Gastroesophageal sphincter (tissue), 4 donors: Measurements from ENCODE around the gene ABCA7. TPM values are rescaled to one million over a fixed set of nuclear protein-coding genes. Genes with fewer than 3 reads are reported as not detected.
"Not testable (repeated sequence)": the region's sequence is repeated elsewhere in the genome, so short reads cannot be mapped to it uniquely, and the experiment has no call there.

Experiments used
- ATAC-seq: fragments of 150-250 bp; one replicate; pipeline ENCODE4 v1.9.1; 2016; ENCODE audit warnings: mild to moderate bottlenecking, moderate library complexity
- H3K27ac ChIP-seq, 4 donors: fragments of 200-600 bp; sonication (generic) in 3 of 4; 1 replicate in 3 of 4; 2 replicates in 1 of 4; pipeline ENCODE4 v1.5.1; 2016 to 2019
- H3K27me3 ChIP-seq: fragments of 200-600 bp; sonication (generic); one replicate; pipeline ENCODE4 v1.5.1; 2019
- H3K36me3 ChIP-seq, 2 donors: fragments of 200-600 bp; sonication (generic); one replicate each; pipeline ENCODE4 v1.5.1; 2019; ENCODE audit warnings: control low read depth in 1 of 2
- H3K4me1 ChIP-seq, 3 donors: fragments of 200-600 bp; sonication (generic); 1 replicate in 2 of 3; 2 replicates in 1 of 3; pipeline ENCODE4 v1.5.1; 2016 to 2019; ENCODE audit warnings: control low read depth in 2 of 3
- H3K4me3 ChIP-seq, 2 donors: fragments of 200-600 bp; sonication (generic); one replicate each; pipeline ENCODE4 v1.5.1; 2019; ENCODE audit warnings: mild to moderate bottlenecking in 1 of 2, moderate library complexity in 1 of 2
- H3K9me3 ChIP-seq, 3 donors: fragments of 200-600 bp; sonication (generic); one replicate each; pipeline ENCODE4 v1.5.1; 2017 to 2019; ENCODE audit warnings: control low read depth in 2 of 3
- EP300 ChIP-seq: sonication (generic); formaldehyde crosslinking; IDR thresholded peaks from one replicate; pipeline ENCODE4 v1.6.1; 2017; ENCODE audit warnings: antibody characterized with exemption, mild to moderate bottlenecking
- POLR2A ChIP-seq, 2 donors: fragments of 450-650 bp; IDR thresholded peaks; one replicate each; pipeline ENCODE4 v1.6.1; 2017; ENCODE audit warnings: antibody characterized with exemption in 2 of 2, mild to moderate bottlenecking in 2 of 2, moderate library complexity in 1 of 2
- POLR2AphosphoS5 ChIP-seq: sonication (generic); formaldehyde crosslinking; IDR thresholded peaks from one replicate; pipeline ENCODE4 v1.6.1; 2017; ENCODE audit warnings: antibody characterized with exemption
- WGBS, 2 donors: methylation state at CpG; one replicate each; pipeline ENCODE4 v1.1.5; 2018; ENCODE audit warnings: low coverage in 1 of 2; 5-methylcytosine and 5-hydroxymethylcytosine counted together
- small RNA-seq, 4 donors: library from RNA; depleted of rRNA; stranded (forward); fragments of <200 nt; gene quantifications; one replicate each; pipeline ENCODE3, GENCODE V24; 2016
- total RNA-seq, 4 donors: library from RNA; depleted of rRNA; stranded (reverse); fragments of >200 nt; gene quantifications; one replicate each; pipeline ENCODE4 v1.1.0, GENCODE V29; 2016
- TF ChIP-seq, protein P1 (sequence below), 4 experiments: fragments of 200-600 bp in 2 of 4; fragments of 450-650 bp in 2 of 4; sonication (generic) in 1 of 4; IDR thresholded peaks; one replicate each; pipeline ENCODE4 v1.5.1; 2017 to 2019; ENCODE audit warnings: antibody characterized with exemption in 4 of 4, mild to moderate bottlenecking in 2 of 4, moderate library complexity in 2 of 4

The ABCA7 gene
- total RNA-seq, 4 donors from 2014 or later = 3.9 to 14.3 (median 6.4) TPM

- TF ChIP-seq EP300 (no peak), POLR2A (IDR thresholded peaks at IDR 0.05) (no peak), POLR2AphosphoS5 (peak; percentile 70)
- TF ChIP-seq, protein P1, sequence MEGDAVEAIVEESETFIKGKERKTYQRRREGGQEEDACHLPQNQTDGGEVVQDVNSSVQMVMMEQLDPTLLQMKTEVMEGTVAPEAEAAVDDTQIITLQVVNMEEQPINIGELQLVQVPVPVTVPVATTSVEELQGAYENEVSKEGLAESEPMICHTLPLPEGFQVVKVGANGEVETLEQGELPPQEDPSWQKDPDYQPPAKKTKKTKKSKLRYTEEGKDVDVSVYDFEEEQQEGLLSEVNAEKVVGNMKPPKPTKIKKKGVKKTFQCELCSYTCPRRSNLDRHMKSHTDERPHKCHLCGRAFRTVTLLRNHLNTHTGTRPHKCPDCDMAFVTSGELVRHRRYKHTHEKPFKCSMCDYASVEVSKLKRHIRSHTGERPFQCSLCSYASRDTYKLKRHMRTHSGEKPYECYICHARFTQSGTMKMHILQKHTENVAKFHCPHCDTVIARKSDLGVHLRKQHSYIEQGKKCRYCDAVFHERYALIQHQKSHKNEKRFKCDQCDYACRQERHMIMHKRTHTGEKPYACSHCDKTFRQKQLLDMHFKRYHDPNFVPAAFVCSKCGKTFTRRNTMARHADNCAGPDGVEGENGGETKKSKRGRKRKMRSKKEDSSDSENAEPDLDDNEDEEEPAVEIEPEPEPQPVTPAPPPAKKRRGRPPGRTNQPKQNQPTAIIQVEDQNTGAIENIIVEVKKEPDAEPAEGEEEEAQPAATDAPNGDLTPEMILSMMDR (IDR thresholded peaks at IDR 0.05) = peak in 3 of 4 experiments; percentile 90 to 100 (median 92)
- peak; percentile 92 for ATAC-seq
- no peaks in the 10 kb centered on the region for H3K27me3 ChIP-seq
- WGBS, 2 donors = no CpG with 5 or more reads among the region's 44 CpGs
- peak overlapping the region in 1 of 2 donors; percentile 20 for H3K4me3 ChIP-seq
- peak overlapping the region; percentile 23 to 84 (median 78) for H3K27ac ChIP-seq
- H3K36me3 ChIP-seq = peaks cover 0 to 95% of the 10 kb centered on the region in 2 donors
- peaks cover 0 to 29% (median 17%) of the 10 kb centered on the region in 3 donors for H3K4me1 ChIP-seq
- H3K9me3 ChIP-seq = no peaks in the 10 kb centered on the region
These were observed 73.4 kb downstream of the ABCA7 start for GRCh38 chr19:1113030-1113985.

DNA sequence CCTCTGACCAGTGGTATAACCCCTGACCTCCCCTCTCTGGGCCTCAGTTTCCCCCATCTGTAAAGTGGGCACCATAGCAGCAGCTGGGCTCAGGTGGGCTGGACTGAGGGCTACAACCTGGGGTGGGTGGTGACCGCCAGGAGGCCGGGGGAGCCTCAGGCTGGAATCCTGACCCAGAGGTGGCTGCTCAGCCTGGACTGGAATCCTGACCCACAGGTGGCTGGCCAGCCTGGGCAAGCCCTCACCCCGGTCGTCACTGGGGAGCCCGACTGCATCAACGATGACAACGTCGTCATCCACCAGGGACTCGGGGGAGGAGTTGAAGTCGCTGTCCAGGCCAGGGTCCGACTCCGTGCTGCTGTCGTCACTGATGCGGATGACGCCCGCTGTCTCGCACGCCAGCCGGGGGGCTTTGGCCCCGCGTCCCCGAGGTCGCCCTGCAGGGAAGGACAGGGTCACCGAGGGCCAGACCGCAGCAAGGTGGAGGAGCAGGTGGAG, 74.1 kb downstream of the ABCA7 start:
- Histone ChIP-seq H3K4me3 (no peak overlapping the region), H3K9me3 (no peaks in the 10 kb centered on the region), H3K4me1 (peaks cover 0 to 29% (median 17%) of the 10 kb centered on the region in 3 donors), H3K36me3 (peaks cover 0 to 95% of the 10 kb centered on the region in 2 donors), H3K27me3 (no peaks in the 10 kb centered on the region), H3K27ac (peak overlapping the region; percentile 23 to 84 (median 78))
- WGBS, 2 donors = no CpG with 5 or more reads among the region's 25 CpGs
- no peak for ATAC-seq
- TF ChIP-seq POLR2AphosphoS5 = no peak
- TF ChIP-seq POLR2A (IDR thresholded peaks at IDR 0.05) = no peak
- TF ChIP-seq, protein P1 (IDR thresholded peaks at IDR 0.05) = no peak
- no peak for TF ChIP-seq EP300

- Histone ChIP-seq H3K27ac (peak overlapping the region in 1 of 4 donors; percentile 77), H3K4me1 (peaks cover 0 to 29% (median 17%) of the 10 kb centered on the region in 3 donors), H3K36me3 (peaks cover 0 to 95% of the 10 kb centered on the region in 2 donors)
- WGBS, 2 donors = 85 to 93% methylated on average over 5 to 6 of the region's 9 CpGs
- ATAC-seq, H3K4me3 ChIP-seq, H3K9me3 ChIP-seq, H3K27me3 ChIP-seq: not testable (repeated sequence)
These were observed 74.8 kb downstream of the ABCA7 start for GRCh38 chr19:1114728-1115127.

Small RNA genes within 50 kb of the gene (small RNA-seq; reads per million reads assigned to genes)
- 0 to 1.4 (median 0.37) reads per million in 4 donors for gene RNU6-2

Other genes starting within 250 kb of the ABCA7 start
- gene PTBP1, start 242.7 kb upstream of the ABCA7 start, total RNA-seq = 10 to 100 TPM; 68.6 to 95.6 (median 79.3) TPM
- gene PLPPR3, start 218.2 kb upstream of the ABCA7 start, total RNA-seq = not detected
- gene AZU1, start 212.3 kb upstream of the ABCA7 start, total RNA-seq = under 1 TPM in 1 of 4 donors, not detected in 3; 0.40 TPM
- gene PRTN3, start 199.1 kb upstream of the ABCA7 start, total RNA-seq = not detected
- 1 to 10 TPM in 3 of 4 donors, under 1 TPM in 1; 0.49 to 2.3 (median 1.7) TPM for gene ELANE, start 187.8 kb upstream of the ABCA7 start, total RNA-seq
- 1,000 to 10,000 TPM in 1 of 4 donors, 100 to 1,000 TPM in 3; 229 to 1,118 (median 654) TPM for gene CFD, start 180.4 kb upstream of the ABCA7 start, total RNA-seq
- 10 to 100 TPM; 20.2 to 40.3 (median 28.1) TPM for gene MED16, start 146.9 kb upstream of the ABCA7 start, total RNA-seq
- not detected for gene RNU6-9, start 146.6 kb upstream of the ABCA7 start, total RNA-seq
- 10 to 100 TPM; 23.7 to 44.9 (median 32.9) TPM for gene R3HDM4, start 126.9 kb upstream of the ABCA7 start, total RNA-seq
- not detected for gene KISS1R, start 122.8 kb upstream of the ABCA7 start, total RNA-seq
- 1 to 10 TPM; 3.6 to 6.2 (median 4.9) TPM for gene ARID3A, start 114.1 kb upstream of the ABCA7 start, total RNA-seq
- gene WDR18, start 55.8 kb upstream of the ABCA7 start, total RNA-seq = 10 to 100 TPM in 3 of 4 donors, 1 to 10 TPM in 1; 7.2 to 43.9 (median 20.1) TPM
- gene GRIN3B, start 39.7 kb upstream of the ABCA7 start, total RNA-seq = not detected
- 100 to 1,000 TPM; 146 to 179 (median 154) TPM for gene TMEM259, start 19.0 kb upstream of the ABCA7 start, total RNA-seq
- gene RNU6-2, start 18.6 kb upstream of the ABCA7 start, total RNA-seq = not detected
- gene CNN2, start 13.5 kb upstream of the ABCA7 start, total RNA-seq = 100 to 1,000 TPM in 1 of 4 donors, 10 to 100 TPM in 3; 52.9 to 103 (median 75.2) TPM
- gene ARHGAP45, start 27.1 kb downstream of the ABCA7 start, total RNA-seq = 10 to 100 TPM in 3 of 4 donors, 1 to 10 TPM in 1; 9.5 to 29.8 (median 14.6) TPM
- gene POLR2E, start 55.3 kb downstream of the ABCA7 start, total RNA-seq = 100 to 1,000 TPM; 117 to 228 (median 150) TPM
- gene GPX4, start 63.9 kb downstream of the ABCA7 start, total RNA-seq = 100 to 1,000 TPM; 311 to 452 (median 349) TPM
- gene SBNO2, start 134.2 kb downstream of the ABCA7 start, total RNA-seq = 10 to 100 TPM; 14.9 to 67.2 (median 20.9) TPM
- 10 to 100 TPM; 56.8 to 80.7 (median 60.9) TPM for gene STK11, start 165.7 kb downstream of the ABCA7 start, total RNA-seq
- under 1 TPM in 3 of 4 donors, not detected in 1; 0.13 to 0.73 (median 0.49) TPM for gene CBARP, start 197.9 kb downstream of the ABCA7 start, total RNA-seq
- gene ATP5F1D, start 201.6 kb downstream of the ABCA7 start, total RNA-seq = 100 to 1,000 TPM in 1 of 4 donors, 10 to 100 TPM in 3; 62.3 to 116 (median 84.1) TPM
- 10 to 100 TPM; 20.0 to 40.1 (median 24.2) TPM for gene MIDN, start 208.5 kb downstream of the ABCA7 start, total RNA-seq
- gene CIRBP, start 229.2 kb downstream of the ABCA7 start, total RNA-seq = 100 to 1,000 TPM; 350 to 708 (median 559) TPM
- gene FAM174C, start 235.4 kb downstream of the ABCA7 start, total RNA-seq = 10 to 100 TPM; 14.2 to 42.2 (median 21.8) TPM
- not detected for gene EFNA2, start 245.8 kb downstream of the ABCA7 start, total RNA-seq